Measurements from ENCODE around the gene EPAS1. TPM values are rescaled to one million over a fixed set of nuclear protein-coding genes. Genes with fewer than 3 reads are reported as not detected.

Gene EPAS1
- total and polyA plus RNA-seq, 2 experiments from 2014 or later: 47.5 to 73.8 TPM

GRCh38 chr2:46258937-46259776 lies 38.0 kb upstream of the EPAS1 start:
- no peak overlapping the region for H3K4me2 ChIP-seq (ENCODE audit: unreplicated experiment)
- no peak overlapping the region for H3K4me3 ChIP-seq
- no peaks in the 10 kb centered on the region for H3K36me3 ChIP-seq (ENCODE audit: low read depth)
- 92 to 99% methylated on average over 5 of the region's 5 CpGs for WGBS, 2 experiments (ENCODE audit: low coverage in 1 of 2, low lambda C conversion rate in 2 of 2, missing lambda C conversion rate in 2 of 2)
- in situ Hi-C loops (cut with MboI): no loop called here
- no peak overlapping the region for H2AFZ ChIP-seq
- H3K27me3 ChIP-seq (replicated peaks; ENCODE audit: insufficient read depth): no peaks in the 10 kb centered on the region
- no peaks in the 10 kb centered on the region for H3K4me1 ChIP-seq (ENCODE audit: insufficient read depth)
- H3F3A ChIP-seq (ENCODE audit: insufficient read depth): no peaks in the 10 kb centered on the region
- no peaks in the 10 kb centered on the region for H3K79me2 ChIP-seq (ENCODE audit: insufficient read depth)
- no peaks in the 10 kb centered on the region for H3K9me3 ChIP-seq (ENCODE audit: low read depth)
- H3K9ac ChIP-seq: no peak overlapping the region
- no peak overlapping the region for H3K27ac ChIP-seq
- no peaks in the 10 kb centered on the region for H3K9me2 ChIP-seq (ENCODE audit: insufficient read depth)
- no peak for DNase-seq
- TF ChIP-seq EZH2 (IDR thresholded peaks at IDR 0.05; ENCODE audit: insufficient read depth, poor library complexity, severe bottlenecking): no peak
- no peak for TF ChIP-seq EZH2phosphoT487 (IDR thresholded peaks at IDR 0.05; ENCODE audit: insufficient read depth, low read depth)
- no peaks in the 10 kb centered on the region for H4K20me1 ChIP-seq (ENCODE audit: insufficient read depth)

- no peaks in the 10 kb centered on the region for H3K27me3 ChIP-seq (replicated peaks; ENCODE audit: insufficient read depth)
- TF ChIP-seq EZH2 (IDR thresholded peaks at IDR 0.05; ENCODE audit: insufficient read depth, poor library complexity, severe bottlenecking) (no peak), EZH2phosphoT487 (IDR thresholded peaks at IDR 0.05; ENCODE audit: insufficient read depth, low read depth) (no peak)
- H2AFZ ChIP-seq: no peak overlapping the region
- no peaks in the 10 kb centered on the region for H3K9me3 ChIP-seq (ENCODE audit: low read depth)
- H3K79me2 ChIP-seq (ENCODE audit: insufficient read depth): no peaks in the 10 kb centered on the region
- H3K27ac ChIP-seq: no peak overlapping the region
- H4K20me1 ChIP-seq (ENCODE audit: insufficient read depth): no peaks in the 10 kb centered on the region
- no peaks in the 10 kb centered on the region for H3K36me3 ChIP-seq (ENCODE audit: low read depth)
- H3K4me1 ChIP-seq (ENCODE audit: insufficient read depth): no peaks in the 10 kb centered on the region
- no peak for DNase-seq
- H3F3A ChIP-seq (ENCODE audit: insufficient read depth): no peaks in the 10 kb centered on the region
- WGBS, 2 experiments (ENCODE audit: low coverage in 1 of 2, low lambda C conversion rate in 2 of 2, missing lambda C conversion rate in 2 of 2): 38 to 46% methylated on average over 1 of the region's 1 CpG
- no peak overlapping the region for H3K9ac ChIP-seq
- H3K9me2 ChIP-seq (ENCODE audit: insufficient read depth): no peaks in the 10 kb centered on the region
- in situ Hi-C loops (cut with MboI): no loop called here
- no peak overlapping the region for H3K4me2 ChIP-seq (ENCODE audit: unreplicated experiment)
- no peak overlapping the region for H3K4me3 ChIP-seq
Observed at GRCh38 chr2:46259777-46260168, 37.4 kb upstream of the EPAS1 start.

GRCh38 chr2:46260305-46260704 lies 36.9 kb upstream of the EPAS1 start:
- no peaks in the 10 kb centered on the region for H3K9me2 ChIP-seq (ENCODE audit: insufficient read depth)
- no peak overlapping the region for H2AFZ ChIP-seq
- in situ Hi-C loops (cut with MboI): no loop called here
- H3K4me1 ChIP-seq (ENCODE audit: insufficient read depth): no peaks in the 10 kb centered on the region
- H3K4me2 ChIP-seq (ENCODE audit: unreplicated experiment): no peak overlapping the region
- no peak for TF ChIP-seq EZH2 (IDR thresholded peaks at IDR 0.05; ENCODE audit: insufficient read depth, poor library complexity, severe bottlenecking)
- no peaks in the 10 kb centered on the region for H4K20me1 ChIP-seq (ENCODE audit: insufficient read depth)
- H3K27me3 ChIP-seq (replicated peaks; ENCODE audit: insufficient read depth): no peaks in the 10 kb centered on the region
- no peaks in the 10 kb centered on the region for H3K79me2 ChIP-seq (ENCODE audit: insufficient read depth)
- no peak overlapping the region for H3K9ac ChIP-seq
- no peak overlapping the region for H3K27ac ChIP-seq
- no peak overlapping the region for H3K4me3 ChIP-seq
- H3K9me3 ChIP-seq (ENCODE audit: low read depth): no peaks in the 10 kb centered on the region
- peak; percentile 10 for DNase-seq
- H3K36me3 ChIP-seq (ENCODE audit: low read depth): no peaks in the 10 kb centered on the region
- 76 to 86% methylated on average over 4 of the region's 4 CpGs for WGBS, 2 experiments (ENCODE audit: low coverage in 1 of 2, low lambda C conversion rate in 2 of 2, missing lambda C conversion rate in 2 of 2)
- H3F3A ChIP-seq (ENCODE audit: insufficient read depth): no peaks in the 10 kb centered on the region

GRCh38 chr2:46262248-46262938 lies 34.8 kb upstream of the EPAS1 start:
- Histone ChIP-seq H3K9me2 (ENCODE audit: insufficient read depth) (no peaks in the 10 kb centered on the region), H3K4me1 (ENCODE audit: insufficient read depth) (no peaks in the 10 kb centered on the region), H3K36me3 (ENCODE audit: low read depth) (no peaks in the 10 kb centered on the region), H3K9me3 (ENCODE audit: low read depth) (no peaks in the 10 kb centered on the region), H3F3A (ENCODE audit: insufficient read depth) (no peaks in the 10 kb centered on the region), H3K27ac (no peak overlapping the region), H3K27me3 (replicated peaks; ENCODE audit: insufficient read depth) (no peaks in the 10 kb centered on the region), H3K4me2 (ENCODE audit: unreplicated experiment) (no peak overlapping the region), H3K4me3 (no peak overlapping the region), H3K9ac (no peak overlapping the region), H3K79me2 (ENCODE audit: insufficient read depth) (no peaks in the 10 kb centered on the region), H4K20me1 (ENCODE audit: insufficient read depth) (no peaks in the 10 kb centered on the region), H2AFZ (no peak overlapping the region)
- in situ Hi-C loops (cut with MboI): no loop called here
- no peak for TF ChIP-seq EZH2 (IDR thresholded peaks at IDR 0.05; ENCODE audit: insufficient read depth, poor library complexity, severe bottlenecking)
- TF ChIP-seq EZH2phosphoT487 (IDR thresholded peaks at IDR 0.05; ENCODE audit: insufficient read depth, low read depth): no peak
- WGBS, 2 experiments (ENCODE audit: low coverage in 1 of 2, low lambda C conversion rate in 2 of 2, missing lambda C conversion rate in 2 of 2): 53 to 55% methylated on average over 2 of the region's 2 CpGs
- DNase-seq: no peak
